Measurements from ENCODE around the gene MGLL.

GRCh38 chr3:127777921-127778656 lies 44.2 kb downstream of the MGLL start:
- TF ChIP-seq CTCF (IDR thresholded peaks at IDR 0.05; ENCODE audit: low read depth, low read length), result no peak
- no peak for TF ChIP-seq EZH2phosphoT487 (IDR thresholded peaks at IDR 0.05; ENCODE audit: low read depth)

Measured in OCI-LY3 (cell line).